ENCODE results near the gene ZNF473.
"Not testable (repeated sequence)": the region's sequence is repeated elsewhere in the genome, so short reads cannot be mapped to it uniquely, and the experiment has no call there.

Gene ZNF473

DNA sequence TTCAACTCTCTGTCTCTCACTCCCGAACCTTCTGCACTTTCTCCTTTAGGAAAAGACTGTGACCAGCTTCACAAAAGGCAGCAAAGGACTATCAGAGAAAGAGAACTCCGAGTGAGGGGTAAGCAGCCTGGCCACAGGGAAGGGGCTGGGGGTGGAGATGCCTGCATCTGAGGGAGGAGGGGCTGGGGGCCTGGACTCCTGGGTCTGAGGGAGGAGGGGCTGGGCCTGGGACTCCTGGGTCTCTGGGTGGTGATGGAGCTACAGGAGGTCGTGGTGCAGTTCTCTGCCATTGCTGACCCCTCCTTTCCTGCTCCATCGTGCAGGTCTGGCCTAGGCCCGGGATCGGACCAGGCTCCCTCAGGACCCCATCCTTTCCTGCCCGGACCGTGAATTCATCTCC lies 49.3 kb downstream of the ZNF473 start:
- H3K4me3 ChIP-seq (ENCODE audit: low read length in 2 of 2); H3K27ac ChIP-seq (ENCODE audit: low read length); H3K36me3 ChIP-seq (ENCODE audit: control insufficient read depth in 2 of 2, insufficient read depth in 2 of 2, low read length in 2 of 2); H3K27me3 ChIP-seq (ENCODE audit: control insufficient read depth in 1 of 2, insufficient read depth in 2 of 2, low read length in 2 of 2); H3K9ac ChIP-seq (ENCODE audit: low read length in 2 of 2); H3K9me3 ChIP-seq (ENCODE audit: control insufficient read depth in 2 of 2, low read length in 2 of 2); H3K4me1 ChIP-seq (ENCODE audit: control insufficient read depth, insufficient read depth, low read length): not testable (repeated sequence)

DNA sequence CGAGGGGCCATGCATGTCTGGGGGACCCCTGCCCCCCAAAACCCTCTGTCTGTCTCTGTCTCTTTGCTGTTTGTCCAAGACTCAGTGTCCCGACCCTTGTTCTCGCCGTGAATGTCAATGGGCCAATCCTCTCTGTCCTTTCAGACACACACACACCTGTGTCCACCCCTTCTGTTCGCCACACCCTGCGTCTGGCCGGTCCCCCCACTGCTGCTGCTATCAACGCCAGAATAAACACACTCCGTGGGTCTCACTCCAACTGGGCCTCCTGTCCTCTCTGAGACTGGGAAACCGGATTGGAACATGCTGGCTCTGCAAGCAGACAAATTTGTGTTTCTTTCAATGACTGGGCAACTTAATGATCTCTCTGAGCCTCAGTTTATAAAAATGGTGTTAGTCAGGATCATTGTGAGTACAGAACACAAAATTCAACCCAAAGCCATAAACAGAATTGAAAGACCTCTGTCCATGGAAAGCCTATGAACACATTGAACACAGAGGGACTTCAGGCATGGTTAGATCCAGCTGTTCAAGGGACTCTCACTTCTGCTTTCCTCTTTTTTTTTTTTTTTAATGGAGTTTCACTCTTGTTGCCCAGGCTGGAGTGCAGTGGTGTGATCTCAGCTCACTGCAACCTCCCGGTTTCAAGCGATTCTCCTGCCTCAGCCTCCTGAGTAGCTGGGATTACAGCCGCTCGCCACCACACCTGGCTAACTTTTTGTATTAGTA lies 50.0 kb downstream of the ZNF473 start:
- H3K9ac ChIP-seq (ENCODE audit: low read length in 2 of 2); H3K27ac ChIP-seq (ENCODE audit: low read length); H3K36me3 ChIP-seq (ENCODE audit: control insufficient read depth in 2 of 2, insufficient read depth in 2 of 2, low read length in 2 of 2); H3K4me3 ChIP-seq (ENCODE audit: low read length in 2 of 2); H3K27me3 ChIP-seq (ENCODE audit: control insufficient read depth in 1 of 2, insufficient read depth in 2 of 2, low read length in 2 of 2); H3K4me1 ChIP-seq (ENCODE audit: control insufficient read depth, insufficient read depth, low read length); H3K9me3 ChIP-seq (ENCODE audit: control insufficient read depth in 2 of 2, low read length in 2 of 2): not testable (repeated sequence)

- H3K9ac ChIP-seq (ENCODE audit: low read length in 2 of 2); H3K4me1 ChIP-seq (ENCODE audit: control insufficient read depth, insufficient read depth, low read length); H3K4me3 ChIP-seq (ENCODE audit: low read length in 2 of 2); H3K9me3 ChIP-seq (ENCODE audit: control insufficient read depth in 2 of 2, low read length in 2 of 2); H3K27ac ChIP-seq (ENCODE audit: low read length); H3K27me3 ChIP-seq (ENCODE audit: control insufficient read depth in 1 of 2, insufficient read depth in 2 of 2, low read length in 2 of 2); H3K36me3 ChIP-seq (ENCODE audit: control insufficient read depth in 2 of 2, insufficient read depth in 2 of 2, low read length in 2 of 2): not testable (repeated sequence)
These were observed 51.0 kb downstream of the ZNF473 start for GRCh38 chr19:50076581-50077355.

DNA sequence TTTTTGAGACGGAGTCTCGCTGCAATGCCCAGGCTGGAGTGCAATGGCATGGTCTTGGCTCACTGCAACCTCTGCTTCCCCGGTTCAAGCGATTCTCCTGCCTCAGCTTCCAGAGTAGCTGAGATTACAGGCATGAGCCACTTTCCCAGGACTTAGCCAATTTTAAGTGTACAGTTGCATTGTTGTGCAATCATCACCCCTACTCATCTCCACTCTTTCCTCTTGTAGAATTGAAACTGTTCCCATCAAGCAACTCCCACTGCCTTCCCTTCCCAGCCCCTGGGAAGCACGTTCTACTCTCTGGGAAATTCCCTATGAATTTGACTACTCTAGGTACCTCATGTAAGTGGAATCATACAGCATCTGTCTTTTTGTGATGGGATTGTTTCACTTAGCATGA lies 53.2 kb downstream of the ZNF473 start:
- not testable (repeated sequence) for H3K4me1 ChIP-seq (ENCODE audit: control insufficient read depth, insufficient read depth, low read length)

DNA sequence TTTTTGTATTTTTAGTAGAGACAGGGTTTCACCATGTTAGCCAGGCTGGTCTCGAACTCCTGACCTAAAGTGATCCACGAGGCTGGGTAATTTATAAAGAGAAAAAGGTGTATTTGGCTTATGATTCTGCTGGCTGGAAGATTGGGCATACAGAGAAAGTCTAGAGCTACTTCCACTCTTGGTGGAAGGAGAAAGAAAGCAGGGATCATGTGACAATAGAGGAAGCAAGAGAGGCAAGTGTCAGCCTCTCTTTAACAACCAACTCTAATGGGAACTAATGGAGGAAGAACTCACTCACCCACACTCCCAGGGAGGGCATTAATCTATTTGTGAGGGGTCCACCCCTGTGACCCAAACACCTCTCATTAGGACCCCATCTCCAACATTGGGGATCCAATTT lies 58.6 kb downstream of the ZNF473 start:
- H3K27me3 ChIP-seq (ENCODE audit: control insufficient read depth in 1 of 2, insufficient read depth in 2 of 2, low read length in 2 of 2); H3K4me1 ChIP-seq (ENCODE audit: control insufficient read depth, insufficient read depth, low read length); H3K9me3 ChIP-seq (ENCODE audit: control insufficient read depth in 2 of 2, low read length in 2 of 2); H3K27ac ChIP-seq (ENCODE audit: low read length); H3K4me3 ChIP-seq (ENCODE audit: low read length in 2 of 2); H3K36me3 ChIP-seq (ENCODE audit: control insufficient read depth in 2 of 2, insufficient read depth in 2 of 2, low read length in 2 of 2); H3K9ac ChIP-seq (ENCODE audit: low read length in 2 of 2): not testable (repeated sequence)

More for the DNA sequence above, 53.2 kb downstream of the ZNF473 start:
- not testable (repeated sequence) for H3K9me3 ChIP-seq (ENCODE audit: control insufficient read depth in 2 of 2, low read length in 2 of 2); H3K36me3 ChIP-seq (ENCODE audit: control insufficient read depth in 2 of 2, insufficient read depth in 2 of 2, low read length in 2 of 2); H3K27me3 ChIP-seq (ENCODE audit: control insufficient read depth in 1 of 2, insufficient read depth in 2 of 2, low read length in 2 of 2); H3K9ac ChIP-seq (ENCODE audit: low read length in 2 of 2); H3K4me3 ChIP-seq (ENCODE audit: low read length in 2 of 2); H3K27ac ChIP-seq (ENCODE audit: low read length)

GRCh38 chr19:50087153-50087552 lies 61.3 kb downstream of the ZNF473 start:
- not testable (repeated sequence) for H3K4me3 ChIP-seq (ENCODE audit: low read length in 2 of 2); H3K9ac ChIP-seq (ENCODE audit: low read length in 2 of 2); H3K4me1 ChIP-seq (ENCODE audit: control insufficient read depth, insufficient read depth, low read length); H3K36me3 ChIP-seq (ENCODE audit: control insufficient read depth in 2 of 2, insufficient read depth in 2 of 2, low read length in 2 of 2); H3K27ac ChIP-seq (ENCODE audit: low read length); H3K9me3 ChIP-seq (ENCODE audit: control insufficient read depth in 2 of 2, low read length in 2 of 2); H3K27me3 ChIP-seq (ENCODE audit: control insufficient read depth in 1 of 2, insufficient read depth in 2 of 2, low read length in 2 of 2)

- not testable (repeated sequence) for H3K36me3 ChIP-seq (ENCODE audit: control insufficient read depth in 2 of 2, insufficient read depth in 2 of 2, low read length in 2 of 2); H3K27me3 ChIP-seq (ENCODE audit: control insufficient read depth in 1 of 2, insufficient read depth in 2 of 2, low read length in 2 of 2); H3K9ac ChIP-seq (ENCODE audit: low read length in 2 of 2); H3K4me3 ChIP-seq (ENCODE audit: low read length in 2 of 2); H3K27ac ChIP-seq (ENCODE audit: low read length); H3K9me3 ChIP-seq (ENCODE audit: control insufficient read depth in 2 of 2, low read length in 2 of 2); H3K4me1 ChIP-seq (ENCODE audit: control insufficient read depth, insufficient read depth, low read length)
These were observed 64.9 kb downstream of the ZNF473 start for GRCh38 chr19:50090706-50091105.

DNA sequence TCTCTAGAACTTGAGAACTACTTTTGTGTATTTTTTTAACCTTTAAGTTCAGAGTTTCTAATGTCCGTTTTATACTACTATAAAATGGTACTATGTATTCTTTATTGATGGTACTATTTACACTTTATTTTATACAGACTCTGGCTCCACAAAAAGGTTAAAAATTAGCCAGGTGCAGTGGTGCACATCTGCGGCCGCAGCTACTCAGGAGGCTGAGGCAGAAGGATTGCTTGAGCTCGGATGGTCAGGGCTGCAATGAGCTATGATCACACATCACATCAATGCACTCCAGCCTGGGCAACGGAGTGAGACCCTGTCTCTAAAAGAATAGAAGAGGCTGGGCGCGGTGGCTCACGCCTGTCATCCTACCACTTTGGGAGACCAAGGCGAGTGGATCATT lies 66.0 kb downstream of the ZNF473 start:
- H3K27me3 ChIP-seq (ENCODE audit: control insufficient read depth in 1 of 2, insufficient read depth in 2 of 2, low read length in 2 of 2); H3K27ac ChIP-seq (ENCODE audit: low read length); H3K9ac ChIP-seq (ENCODE audit: low read length in 2 of 2); H3K9me3 ChIP-seq (ENCODE audit: control insufficient read depth in 2 of 2, low read length in 2 of 2); H3K36me3 ChIP-seq (ENCODE audit: control insufficient read depth in 2 of 2, insufficient read depth in 2 of 2, low read length in 2 of 2); H3K4me1 ChIP-seq (ENCODE audit: control insufficient read depth, insufficient read depth, low read length); H3K4me3 ChIP-seq (ENCODE audit: low read length in 2 of 2): not testable (repeated sequence)

DNA sequence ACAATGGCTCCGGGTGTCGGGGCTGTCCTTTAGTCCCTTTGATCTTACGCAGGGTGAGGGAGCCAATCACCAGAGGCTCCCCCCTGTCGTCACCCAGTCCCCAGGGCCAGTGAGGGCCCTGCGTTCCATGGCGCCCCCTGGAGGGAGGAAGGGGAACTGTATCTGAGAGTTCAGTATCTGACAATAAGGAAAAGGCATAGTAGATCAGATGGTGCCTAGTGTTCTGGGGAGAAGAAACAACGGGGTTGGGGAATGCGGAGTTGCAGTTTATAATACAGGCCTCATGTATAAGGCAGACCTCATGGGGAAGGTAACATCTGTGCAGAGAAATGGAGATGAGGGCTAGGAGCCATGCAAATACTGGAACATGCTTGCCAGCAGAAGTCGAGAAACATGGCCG lies 66.8 kb downstream of the ZNF473 start:
- not testable (repeated sequence) for H3K9me3 ChIP-seq (ENCODE audit: control insufficient read depth in 2 of 2, low read length in 2 of 2); H3K27me3 ChIP-seq (ENCODE audit: control insufficient read depth in 1 of 2, insufficient read depth in 2 of 2, low read length in 2 of 2); H3K9ac ChIP-seq (ENCODE audit: low read length in 2 of 2); H3K4me1 ChIP-seq (ENCODE audit: control insufficient read depth, insufficient read depth, low read length); H3K36me3 ChIP-seq (ENCODE audit: control insufficient read depth in 2 of 2, insufficient read depth in 2 of 2, low read length in 2 of 2); H3K27ac ChIP-seq (ENCODE audit: low read length); H3K4me3 ChIP-seq (ENCODE audit: low read length in 2 of 2)

- not testable (repeated sequence) for H3K36me3 ChIP-seq (ENCODE audit: control insufficient read depth in 2 of 2, insufficient read depth in 2 of 2, low read length in 2 of 2); H3K9ac ChIP-seq (ENCODE audit: low read length in 2 of 2); H3K27ac ChIP-seq (ENCODE audit: low read length); H3K9me3 ChIP-seq (ENCODE audit: control insufficient read depth in 2 of 2, low read length in 2 of 2); H3K4me3 ChIP-seq (ENCODE audit: low read length in 2 of 2); H3K27me3 ChIP-seq (ENCODE audit: control insufficient read depth in 1 of 2, insufficient read depth in 2 of 2, low read length in 2 of 2); H3K4me1 ChIP-seq (ENCODE audit: control insufficient read depth, insufficient read depth, low read length)
These were observed 72.1 kb downstream of the ZNF473 start for GRCh38 chr19:50097884-50098283.

DNA sequence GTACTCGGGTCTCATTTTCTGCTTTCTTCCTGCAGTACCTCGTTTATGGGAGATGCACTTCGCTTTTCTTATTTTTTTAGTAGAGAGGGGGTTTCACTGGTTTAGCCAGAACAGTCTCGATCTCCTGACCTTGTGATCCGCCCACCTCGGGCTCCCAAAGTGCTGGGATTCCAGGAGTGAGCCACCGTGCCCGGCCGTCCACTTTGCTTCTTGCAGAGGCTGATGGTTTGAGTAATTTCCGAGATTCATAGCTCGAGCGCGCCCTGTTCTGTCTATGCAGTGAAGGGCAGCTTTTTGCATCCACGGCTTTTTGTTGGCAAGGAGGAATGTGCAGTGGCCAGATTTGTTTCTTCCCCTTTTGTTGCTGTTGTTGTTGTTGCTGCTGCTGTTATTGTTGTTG lies 73.1 kb downstream of the ZNF473 start:
- H3K27me3 ChIP-seq (ENCODE audit: control insufficient read depth in 1 of 2, insufficient read depth in 2 of 2, low read length in 2 of 2); H3K9ac ChIP-seq (ENCODE audit: low read length in 2 of 2); H3K36me3 ChIP-seq (ENCODE audit: control insufficient read depth in 2 of 2, insufficient read depth in 2 of 2, low read length in 2 of 2); H3K9me3 ChIP-seq (ENCODE audit: control insufficient read depth in 2 of 2, low read length in 2 of 2); H3K27ac ChIP-seq (ENCODE audit: low read length); H3K4me1 ChIP-seq (ENCODE audit: control insufficient read depth, insufficient read depth, low read length); H3K4me3 ChIP-seq (ENCODE audit: low read length in 2 of 2): not testable (repeated sequence)
